Measurements from ENCODE around the gene GAA.
"Not testable (repeated sequence)": the region's sequence is repeated elsewhere in the genome, so short reads cannot be mapped to it uniquely, and the experiment has no call there.

GAA gene

DNA sequence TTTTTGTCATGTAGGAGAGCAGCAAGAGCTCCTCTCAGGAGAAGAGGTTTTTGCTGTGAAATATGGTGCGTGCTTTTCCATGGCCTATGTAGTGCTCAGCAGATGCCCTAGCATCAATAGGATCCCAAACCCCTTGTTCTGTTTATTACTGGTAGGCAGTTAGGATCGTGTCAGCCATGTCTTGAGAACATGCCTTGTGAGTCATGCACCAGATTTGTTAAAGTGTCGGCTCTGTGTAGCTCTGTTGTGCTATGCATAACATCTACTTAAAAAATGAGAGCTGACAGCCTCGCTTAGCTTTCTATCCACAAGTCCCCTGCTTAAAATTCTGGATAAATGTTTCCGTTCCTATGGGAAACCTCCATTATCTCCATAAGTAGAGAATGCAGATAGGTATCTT, 50.0 kb downstream of the GAA start:
- DNase-seq = no peak

DNA sequence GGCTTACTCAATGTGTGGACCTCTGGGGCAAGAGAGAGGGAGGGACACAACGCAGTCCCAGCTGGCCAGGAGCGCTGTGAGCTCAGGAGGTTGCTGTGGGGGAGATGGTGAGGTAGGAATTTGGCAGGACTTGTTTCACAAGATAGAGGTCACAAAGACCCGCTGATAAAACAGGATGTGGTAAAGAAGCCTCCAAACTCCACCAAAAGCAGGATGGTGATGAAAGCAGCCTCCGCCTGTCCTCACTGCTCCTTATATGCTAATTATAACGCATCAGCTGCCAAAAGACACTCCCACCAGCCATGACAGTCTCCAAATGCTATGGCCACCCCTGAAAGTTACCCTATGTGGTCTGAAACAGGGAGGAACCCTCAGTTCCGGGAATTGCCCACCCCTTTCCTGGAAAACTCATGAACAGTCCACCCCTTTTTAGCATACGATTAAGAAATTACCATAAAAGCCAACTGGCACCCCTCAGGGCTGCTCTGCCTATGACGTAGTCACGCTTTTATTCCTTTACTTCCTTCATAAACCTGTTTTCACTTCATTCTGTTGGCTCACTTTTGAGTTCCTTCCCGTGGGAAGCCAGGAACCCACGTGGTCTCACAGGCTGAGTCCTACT, 50.8 kb downstream of the GAA start:
- no peak for DNase-seq

DNA sequence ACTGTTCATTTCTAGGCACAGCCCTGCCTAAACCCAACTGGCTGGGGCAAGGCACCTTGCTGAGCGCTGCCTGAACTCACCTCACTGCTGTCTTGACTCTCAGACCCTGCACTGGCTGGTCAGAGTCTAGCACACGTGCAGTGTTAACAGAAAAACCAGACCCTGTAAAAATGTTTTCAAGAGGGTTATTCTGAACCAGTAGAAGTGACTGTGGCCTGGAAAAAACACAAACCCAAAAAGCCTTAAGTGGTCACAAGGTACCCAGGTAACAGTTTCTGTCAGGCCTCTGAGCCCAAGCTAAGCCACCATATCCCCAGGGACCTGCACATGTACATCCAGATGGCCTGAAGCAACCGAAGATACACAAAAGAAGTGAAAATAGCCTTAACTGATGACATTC, 51.6 kb downstream of the GAA start:
- DNase-seq = no peak

DNA sequence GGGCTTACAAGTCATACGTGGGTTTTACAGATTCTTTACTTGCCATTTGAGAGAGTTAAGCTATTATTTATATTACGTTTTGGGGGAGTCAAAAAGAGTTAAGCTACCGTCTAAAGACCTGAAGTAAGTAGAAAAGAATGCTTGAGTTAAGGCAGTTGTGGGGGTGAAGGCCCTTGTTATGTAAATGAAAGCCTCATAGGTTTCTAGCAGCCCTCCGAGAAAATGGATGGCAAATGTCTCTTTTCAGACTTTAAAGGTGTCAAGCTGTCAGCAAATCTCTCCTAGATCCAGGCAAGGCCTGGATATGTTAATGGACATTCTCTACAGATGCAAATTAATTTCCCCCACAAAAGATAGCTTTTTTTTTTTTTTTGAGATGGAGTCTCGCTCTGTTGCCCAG, 52.8 kb downstream of the GAA start:
- DNase-seq = no peak

DNA sequence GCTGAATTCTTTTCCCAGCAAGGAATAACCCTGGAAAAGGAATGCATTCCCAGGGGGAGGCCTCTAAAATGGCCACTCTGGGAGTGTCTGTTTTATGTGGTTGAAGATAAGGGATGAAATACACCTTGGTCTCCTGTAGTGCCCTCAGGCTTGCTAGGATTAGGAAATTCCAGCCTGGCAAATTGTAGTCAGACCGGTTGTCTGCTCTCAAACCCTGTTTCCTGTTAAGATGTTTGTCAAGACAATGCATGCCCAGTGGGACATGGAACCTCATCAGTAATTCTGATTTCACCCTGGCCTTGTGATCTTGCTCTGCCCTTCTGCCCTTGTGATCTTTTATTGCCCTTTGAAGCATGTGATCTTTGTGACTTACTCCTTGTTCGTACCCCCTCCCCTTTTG, 54.2 kb downstream of the GAA start:
- not testable (repeated sequence) for DNase-seq

DNA sequence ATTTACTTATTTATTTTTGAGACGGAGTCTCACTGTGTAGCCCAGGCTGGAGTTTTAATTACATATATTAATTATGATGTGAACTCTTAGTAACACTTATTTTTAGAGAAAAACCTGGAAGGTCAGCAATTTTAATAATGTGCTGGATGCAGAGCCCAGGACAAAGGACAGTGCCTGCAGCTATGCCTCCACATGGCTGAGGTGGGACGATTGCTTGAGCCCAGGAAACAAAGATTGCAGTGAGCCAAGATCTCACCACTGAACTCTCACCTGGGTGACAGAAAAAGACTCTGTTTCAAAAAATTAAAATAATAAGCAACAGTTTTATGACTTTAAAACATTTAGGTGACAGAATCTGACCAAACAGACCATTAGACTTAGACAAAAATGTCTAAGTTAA, 57.5 kb downstream of the GAA start:
- no peak for DNase-seq

DNA sequence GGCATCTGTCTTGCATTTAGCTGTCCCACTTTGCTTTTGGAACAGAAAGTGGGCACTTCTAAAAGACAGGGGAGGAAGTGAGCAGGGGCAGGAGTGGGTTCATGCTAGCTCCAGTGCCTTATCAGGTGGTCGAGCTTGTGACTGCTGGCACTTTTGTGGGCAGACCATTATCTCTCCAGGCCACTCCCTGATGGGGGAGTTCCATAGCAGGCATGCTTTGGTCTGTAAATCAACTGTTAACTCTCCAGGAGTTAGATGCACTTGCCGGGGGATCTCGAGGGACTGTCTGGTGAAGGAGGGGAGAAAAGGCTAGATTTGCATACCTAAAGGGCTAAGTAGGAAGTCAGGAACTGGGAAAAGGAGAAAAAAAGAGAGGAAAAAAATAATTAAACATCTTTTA, 59.2 kb downstream of the GAA start:
- DNase-seq = no peak

DNA sequence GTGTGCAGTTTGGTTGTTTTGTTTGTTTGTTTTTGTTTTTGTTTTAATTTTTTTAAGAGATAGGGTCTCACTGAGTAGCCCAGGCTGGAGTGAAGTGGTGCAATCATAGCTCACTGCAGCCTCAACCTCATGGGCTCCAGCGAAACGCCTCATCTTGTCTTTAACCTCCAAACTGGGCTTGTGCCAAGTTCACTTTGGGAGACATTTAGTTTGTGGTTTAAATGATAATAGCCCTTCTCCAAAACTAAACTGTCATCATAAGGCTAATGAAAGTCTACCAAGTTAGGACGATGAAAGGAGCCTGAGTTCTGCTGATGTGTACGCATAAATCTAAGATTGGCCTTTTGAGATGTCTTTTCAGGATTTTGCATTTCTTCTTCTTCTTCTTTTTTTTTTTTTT, 62.0 kb downstream of the GAA start:
- DNase-seq = no peak

DNA sequence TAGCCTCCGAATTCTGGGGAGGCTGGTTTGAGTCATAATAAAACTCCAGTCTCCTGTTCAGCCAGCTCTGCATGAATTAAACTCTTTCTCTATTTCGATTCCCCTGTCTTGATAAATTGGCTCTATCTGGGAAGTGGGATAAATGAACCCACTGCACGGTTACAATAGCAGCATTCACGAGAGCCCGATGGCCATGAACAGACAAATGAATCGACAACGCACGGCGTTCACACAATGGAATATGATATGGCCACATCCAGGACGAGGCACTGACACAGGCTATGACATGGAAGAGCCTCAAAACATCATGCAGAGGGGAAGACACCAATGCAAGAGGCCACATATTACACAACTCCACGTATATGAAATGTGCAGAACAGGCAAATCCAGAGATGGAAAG, 62.8 kb downstream of the GAA start:
- no peak for DNase-seq

DNA sequence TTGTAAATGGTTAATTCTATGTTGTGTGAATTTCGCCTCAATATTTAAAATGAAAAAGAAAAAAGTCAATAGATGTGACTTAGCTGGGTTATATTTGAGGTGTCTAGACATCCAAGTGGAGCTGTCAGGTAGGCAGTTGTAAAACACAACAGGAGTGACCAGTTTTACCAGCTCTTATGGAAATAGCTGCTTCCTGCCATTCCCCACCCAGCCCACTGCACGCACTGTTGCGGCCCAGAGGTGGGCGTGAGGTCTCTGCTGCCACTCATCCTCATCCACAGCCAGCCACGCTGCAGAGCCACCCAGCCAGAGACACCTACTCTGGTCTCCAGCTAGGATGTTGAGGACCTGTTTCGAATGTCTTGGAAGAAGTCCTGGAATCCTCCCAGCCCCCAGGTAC, 65.1 kb downstream of the GAA start:
- peak; percentile 48 to 77 for DNase-seq

DNA sequence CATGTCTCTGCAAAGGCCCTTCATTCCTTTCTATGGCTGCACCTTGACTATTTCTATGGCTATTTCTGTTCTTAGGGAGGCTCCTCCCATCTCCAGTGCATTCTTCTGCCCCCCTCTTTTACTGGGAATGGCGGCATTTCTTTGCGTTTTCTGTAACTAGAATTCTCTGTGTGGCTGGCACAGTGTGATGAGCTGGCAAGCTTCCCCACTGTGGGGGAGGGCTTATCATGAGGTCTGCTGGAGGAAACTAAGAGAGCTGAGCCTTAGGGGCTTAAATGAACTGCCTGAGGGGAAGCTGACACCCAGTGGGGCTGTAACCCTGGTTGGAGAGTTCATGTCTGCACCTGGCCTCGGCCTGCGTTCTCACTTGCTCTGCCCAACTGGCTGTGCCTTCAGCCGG, 67.0 kb downstream of the GAA start:
- DNase-seq = no peak

DNA sequence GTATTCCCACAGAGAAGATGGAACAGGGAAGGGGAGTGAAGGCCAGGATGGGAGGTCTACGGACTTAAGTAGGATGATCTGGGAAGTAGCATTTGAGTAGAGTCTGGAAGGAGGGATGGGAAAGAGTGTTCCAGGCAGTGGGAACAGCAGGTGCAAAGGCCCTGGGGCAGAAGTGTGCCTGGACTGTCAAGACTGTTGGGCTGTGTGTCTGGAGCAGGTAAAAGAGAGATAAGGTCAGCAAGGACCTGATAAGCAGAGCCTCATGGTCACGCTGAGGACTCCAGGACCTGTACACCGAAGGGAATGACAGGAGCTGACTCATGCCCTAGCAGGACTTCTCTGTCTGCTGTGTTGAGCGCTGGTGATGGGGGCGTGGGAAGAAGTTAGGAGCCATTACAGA, 67.7 kb downstream of the GAA start:
- no peak for DNase-seq
